HG03565 (cell line): ENCODE data around the gene CMTM8.
A peak's percentile ranks its signal among the peaks of the same experiment; 100 is the strongest.

Experiments used
- ATAC-seq: cut with Tn5 transposase; IDR thresholded peaks from one replicate; pipeline ENCODE4 v1.9.1; 2021; ENCODE audit warnings: mild to moderate bottlenecking, moderate library complexity; ENCODE audit not compliant: unreplicated experiment

CMTM8 gene

DNA sequence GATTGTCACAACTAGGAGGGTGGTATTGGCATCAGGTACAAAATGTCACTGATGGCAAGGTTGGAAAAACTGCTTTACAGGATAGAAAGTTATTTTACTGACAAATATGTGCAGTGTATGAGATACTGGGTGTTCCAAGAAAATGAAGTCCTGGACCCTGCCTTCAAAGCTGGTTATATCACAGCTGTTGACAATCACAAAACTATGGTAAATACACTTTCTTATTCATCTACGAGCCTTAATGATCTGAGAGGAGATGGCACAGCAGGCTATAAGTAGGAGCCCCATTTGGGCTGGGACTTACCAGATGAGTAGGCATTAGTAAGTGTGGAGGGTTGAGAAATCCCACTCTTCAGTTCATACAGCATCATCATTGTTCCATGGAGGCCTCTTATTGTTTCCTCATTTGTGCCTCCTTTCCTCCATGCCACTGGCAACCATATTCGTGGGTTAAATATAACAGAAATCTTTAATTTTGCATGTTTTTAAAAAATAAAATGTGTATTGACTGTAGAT, 66.9 kb downstream of the CMTM8 start:
- ATAC-seq: no peak

DNA sequence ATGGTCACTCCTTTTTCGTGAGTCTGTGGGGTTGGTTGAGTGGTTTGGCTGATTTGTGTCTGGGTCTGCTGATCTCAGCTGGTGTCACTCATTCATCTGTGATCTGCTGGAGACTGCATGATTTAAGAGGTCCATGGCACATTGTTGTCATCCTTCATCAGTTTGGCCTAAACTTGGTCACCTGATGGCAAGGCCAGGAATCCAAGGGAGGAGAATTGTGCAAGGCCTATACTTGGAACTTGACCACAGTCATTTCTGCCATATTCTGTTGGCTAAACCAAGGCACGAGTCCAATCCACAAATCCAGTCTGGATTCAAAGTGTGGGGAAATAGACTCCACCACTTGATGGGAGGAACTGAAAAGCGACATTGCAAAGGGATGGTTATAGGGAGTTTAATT, 67.6 kb downstream of the CMTM8 start:
- no peak for ATAC-seq

DNA sequence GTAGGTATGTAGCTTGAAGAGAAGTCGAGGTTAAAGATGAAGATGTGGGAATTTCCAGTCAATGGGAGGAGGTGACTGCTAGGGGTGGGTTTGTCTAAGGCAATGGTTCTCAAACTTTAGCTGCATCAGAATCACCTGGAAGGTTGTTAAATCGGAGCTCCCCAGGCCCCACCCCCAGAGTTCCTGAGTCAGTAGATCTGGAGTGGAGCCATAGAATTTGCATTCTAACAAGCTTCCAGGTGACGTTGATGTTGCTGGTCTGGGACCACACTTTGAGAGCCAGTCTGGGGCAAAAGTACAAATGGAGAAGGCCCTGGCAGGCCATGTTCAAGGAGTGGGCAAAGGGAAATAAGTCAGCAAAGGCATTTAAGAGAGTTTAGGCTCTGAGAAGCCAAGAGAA, 69.1 kb downstream of the CMTM8 start:
- ATAC-seq: no peak

DNA sequence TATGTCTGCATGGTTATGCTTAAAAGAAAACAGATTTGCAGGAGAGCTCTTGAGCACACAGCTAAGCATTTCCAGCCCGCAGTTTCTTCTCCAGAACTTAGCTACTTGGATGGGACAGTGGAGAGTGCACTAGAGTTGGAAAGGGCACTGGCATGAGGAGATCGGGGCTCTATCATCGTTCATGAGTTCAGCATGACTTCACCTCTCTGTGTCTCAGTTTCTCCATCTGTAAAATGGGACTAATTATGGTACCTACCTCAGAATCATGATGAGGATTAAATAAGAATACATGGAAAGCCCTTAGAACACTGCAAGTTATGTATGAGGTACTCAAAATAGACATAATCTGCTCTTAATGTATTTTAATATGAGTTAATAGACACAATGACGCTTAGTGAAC, 69.9 kb downstream of the CMTM8 start:
- no peak for ATAC-seq

DNA sequence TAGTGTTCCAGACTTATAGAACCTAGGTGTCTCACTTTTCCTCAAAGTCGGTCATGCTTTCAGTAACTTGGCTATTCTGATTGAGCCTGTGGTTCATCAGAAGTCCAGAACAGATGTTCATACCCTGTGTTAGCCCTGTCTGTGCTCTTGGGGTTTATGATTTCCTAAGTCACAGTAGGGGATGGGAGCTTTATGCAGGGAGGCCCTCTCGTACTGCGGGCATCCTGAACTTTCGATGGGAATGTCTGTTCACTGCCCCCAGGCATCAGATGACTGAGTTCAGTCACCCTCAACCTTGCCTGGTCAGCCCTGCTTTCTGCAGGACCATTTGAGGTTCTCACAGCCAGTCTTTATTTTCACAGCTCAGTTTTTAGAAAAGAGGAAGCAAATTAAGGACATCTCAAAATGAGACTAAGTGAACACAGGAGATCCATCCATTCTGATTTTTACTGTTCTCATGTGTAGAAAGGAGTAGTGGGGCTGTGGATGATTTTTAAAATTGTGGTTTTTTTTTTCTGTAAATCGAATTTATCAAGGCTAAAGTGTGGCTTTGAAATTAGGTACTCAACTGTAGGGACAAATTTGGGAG, 71.3 kb downstream of the CMTM8 start:
- ATAC-seq: peak; percentile 46

DNA sequence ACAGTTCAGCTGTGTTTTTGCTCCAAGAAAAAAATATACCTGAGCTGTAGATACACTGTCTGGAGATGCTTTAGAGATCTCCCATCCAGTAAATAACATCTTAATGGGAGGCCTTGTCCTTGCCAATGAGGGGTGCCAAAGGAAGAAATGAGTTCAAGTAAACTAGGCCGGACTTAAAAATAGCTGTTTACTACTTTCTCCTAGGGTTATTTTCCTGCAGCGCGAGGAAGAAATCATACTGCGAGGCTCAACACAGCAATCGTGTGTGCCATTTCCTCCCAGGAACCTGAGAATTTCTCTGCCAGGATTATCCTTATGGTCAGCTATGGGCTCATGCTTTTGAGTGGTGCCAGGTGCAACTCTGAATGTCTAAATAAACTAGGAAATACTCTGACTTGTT, 71.9 kb downstream of the CMTM8 start:
- ATAC-seq: no peak

DNA sequence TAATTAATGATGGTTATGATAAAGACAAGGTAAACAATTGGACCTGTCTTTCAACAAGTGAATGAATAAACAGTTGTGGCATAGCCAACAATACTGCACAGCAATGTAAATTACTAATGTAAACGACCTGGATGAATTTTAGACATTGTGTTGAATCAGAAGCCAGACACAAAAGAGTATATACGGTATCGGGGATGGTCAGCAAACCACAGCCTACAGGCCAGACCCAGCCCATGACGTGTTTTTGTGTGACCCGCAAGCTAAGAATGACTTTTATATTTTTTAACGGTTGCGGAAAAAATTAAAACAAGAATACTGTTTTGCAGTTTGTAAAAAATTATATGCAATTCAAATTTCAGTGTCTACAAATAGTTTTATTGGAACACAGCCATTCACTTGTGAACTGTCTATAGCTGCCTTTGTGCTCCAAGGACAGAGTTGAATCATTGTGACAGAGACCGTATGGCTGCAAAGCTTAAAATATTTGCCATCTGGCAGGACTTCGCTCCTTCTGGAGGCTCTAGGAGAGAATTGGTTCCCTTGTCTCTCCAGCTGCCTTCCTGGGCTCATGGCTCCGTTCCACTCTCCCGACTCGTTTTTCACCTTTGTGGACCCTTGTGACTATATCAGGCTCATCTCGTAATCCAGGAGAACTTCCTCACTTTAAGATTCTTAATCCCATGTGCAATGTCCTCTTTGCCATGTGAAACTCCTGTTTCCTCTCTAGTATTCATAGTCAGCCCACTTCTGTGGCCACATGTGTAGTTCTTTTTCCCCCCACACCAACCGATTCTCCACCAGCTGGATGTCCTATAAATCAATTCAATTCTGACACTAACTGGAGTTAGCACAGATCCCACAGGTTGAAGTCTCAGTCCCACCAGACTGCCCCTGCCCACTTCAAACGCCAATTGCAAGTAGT, 72.7 kb downstream of the CMTM8 start:
- ATAC-seq: no peak

DNA sequence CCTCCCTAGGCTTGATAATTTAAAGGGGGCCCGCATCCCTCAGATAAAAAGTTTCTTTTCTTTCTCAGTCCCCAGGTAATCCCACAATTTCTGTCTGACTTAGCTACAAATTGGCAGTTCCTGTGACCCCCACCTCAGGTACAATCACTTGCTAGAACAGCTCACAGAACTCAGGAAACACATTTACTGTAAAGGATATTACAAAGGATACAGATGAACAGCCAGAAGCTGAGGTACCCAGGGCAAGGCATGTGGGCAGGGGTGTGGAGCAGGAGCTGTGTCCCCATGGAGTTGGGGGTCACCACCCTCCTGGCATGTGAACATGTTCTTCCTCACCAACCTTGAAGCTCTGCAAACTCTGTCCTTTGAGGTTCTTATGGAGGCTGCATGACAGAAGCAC, 73.8 kb downstream of the CMTM8 start:
- ATAC-seq: no peak

DNA sequence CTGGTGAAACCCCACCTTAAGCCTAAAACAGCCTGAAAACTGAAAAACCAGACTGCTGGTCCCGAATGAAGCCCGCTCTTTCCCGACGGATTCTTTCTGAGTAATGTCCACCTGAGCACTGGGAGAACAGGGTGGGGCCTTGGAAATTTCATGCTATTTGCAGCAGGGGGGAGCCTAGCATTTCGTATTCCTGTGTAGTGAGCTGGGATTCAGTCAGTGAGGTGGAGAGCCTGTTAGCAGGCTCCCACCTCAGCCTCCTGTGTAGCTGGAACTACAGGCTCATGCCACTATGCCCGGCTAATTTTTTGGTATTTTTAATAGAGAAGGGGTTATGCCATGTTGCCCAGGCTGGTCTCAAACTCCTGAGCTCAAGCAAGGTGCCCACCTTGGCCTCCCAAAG, 74.7 kb downstream of the CMTM8 start:
- ATAC-seq: no peak

DNA sequence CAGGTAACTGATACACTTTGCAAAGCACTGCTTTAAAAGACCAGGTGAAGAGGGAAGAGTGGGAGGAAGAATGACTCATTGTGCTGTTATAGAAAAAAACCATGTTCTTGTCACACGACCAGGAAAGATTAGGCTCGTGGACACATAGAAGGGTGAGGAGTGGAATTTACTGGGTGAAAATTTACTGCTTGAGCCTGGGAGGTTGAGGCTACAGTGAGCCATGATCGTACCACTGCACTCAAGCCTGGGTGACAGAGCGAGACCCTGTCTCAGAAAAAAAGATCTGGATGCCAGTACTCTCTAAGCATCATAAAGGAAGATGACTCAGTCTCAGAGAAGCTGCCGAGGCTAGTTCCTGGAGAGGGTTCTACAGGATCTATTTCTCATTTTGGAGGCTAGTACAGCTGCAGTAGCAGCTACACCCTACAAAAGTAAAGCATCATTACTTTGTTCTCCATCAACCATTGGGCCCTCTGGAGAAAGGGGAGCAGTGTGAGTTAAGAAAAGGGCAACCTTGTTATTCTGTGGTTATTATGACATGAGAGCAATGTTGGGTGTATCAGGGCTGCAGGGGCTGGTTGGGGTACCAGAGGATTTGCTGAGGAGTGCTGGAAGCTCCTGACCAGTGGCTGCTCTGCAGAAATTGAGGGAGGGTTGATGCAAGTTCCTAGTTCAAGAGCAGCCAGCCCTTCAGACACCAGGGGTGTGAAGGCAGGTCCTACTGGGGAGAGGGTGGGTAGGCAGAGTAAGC, 75.4 kb downstream of the CMTM8 start:
- no peak for ATAC-seq

DNA sequence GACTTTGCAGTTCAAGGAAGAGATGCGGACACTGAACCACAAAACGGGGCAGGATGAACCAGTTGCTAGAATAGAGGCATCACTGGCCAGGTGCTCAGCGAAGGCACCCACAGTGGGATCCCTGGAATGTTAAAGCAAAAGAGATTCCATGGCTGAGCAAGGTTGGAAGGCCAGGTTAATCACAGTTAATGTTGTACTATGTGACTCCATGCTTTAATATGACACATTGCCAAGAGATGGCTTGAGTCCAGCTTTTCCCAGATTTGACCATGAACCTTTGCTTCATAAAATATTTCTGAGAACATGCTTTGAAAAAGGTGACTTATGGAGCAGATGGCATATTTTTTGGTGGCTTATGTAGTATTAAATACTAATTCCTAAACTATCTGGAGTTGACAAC, 77.0 kb downstream of the CMTM8 start:
- ATAC-seq: no peak

DNA sequence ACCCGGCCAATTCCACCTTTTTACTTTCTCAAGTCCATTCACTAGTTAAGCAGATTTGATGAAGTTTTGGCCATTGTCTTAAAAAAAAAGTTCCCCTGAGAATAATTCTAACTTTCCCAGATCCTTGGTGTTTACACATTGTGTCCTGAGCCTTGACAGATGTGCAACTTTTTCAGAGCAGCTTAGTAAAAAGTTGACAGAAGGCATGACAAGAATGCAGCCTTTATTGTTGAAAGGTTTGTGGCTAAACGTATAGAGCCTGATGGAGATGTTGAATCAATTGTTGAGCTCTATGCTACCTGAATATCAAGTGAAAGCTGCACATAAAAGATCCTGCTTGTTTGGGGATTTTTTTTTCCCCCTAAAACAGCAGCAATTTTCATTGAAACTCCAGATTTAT, 77.8 kb downstream of the CMTM8 start:
- ATAC-seq: no peak

DNA sequence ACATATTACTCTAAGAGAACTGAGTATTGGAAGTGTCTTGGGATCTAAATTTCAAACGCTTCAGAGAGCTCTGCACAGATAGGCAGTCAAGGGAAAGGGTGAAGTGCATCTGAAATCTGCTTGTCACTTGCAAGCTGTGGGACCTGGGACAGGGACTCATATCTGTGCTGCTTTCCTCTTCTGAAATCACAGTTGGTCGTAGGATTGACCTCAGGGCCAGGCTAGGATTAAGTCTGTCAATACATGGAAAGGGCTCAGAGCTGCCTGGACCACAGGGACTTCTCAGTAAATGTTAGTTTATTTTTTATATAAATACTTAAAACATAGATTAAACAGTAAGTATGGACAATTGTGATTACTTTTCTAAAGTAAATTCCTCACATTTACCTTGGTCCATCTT, 78.5 kb downstream of the CMTM8 start:
- ATAC-seq: no peak

DNA sequence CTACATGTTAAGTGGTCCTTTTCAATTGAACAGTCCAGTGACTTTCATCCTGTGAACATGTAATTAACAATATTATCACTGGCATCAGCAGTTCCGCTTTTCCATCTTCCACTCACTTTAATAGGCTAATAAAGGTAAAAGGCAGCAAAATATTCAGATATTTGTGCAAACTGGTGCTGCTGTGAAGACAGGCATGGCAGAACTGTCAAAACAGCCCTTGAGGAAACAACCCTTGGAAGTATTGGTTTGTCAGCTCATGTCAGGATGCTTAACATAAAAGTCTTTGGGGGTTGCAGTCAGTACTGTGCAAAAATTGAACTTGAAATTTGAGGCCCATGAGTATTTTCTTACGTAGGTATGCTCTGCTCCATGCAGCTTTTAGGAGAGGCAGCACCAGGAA, 81.1 kb downstream of the CMTM8 start:
- no peak for ATAC-seq

DNA sequence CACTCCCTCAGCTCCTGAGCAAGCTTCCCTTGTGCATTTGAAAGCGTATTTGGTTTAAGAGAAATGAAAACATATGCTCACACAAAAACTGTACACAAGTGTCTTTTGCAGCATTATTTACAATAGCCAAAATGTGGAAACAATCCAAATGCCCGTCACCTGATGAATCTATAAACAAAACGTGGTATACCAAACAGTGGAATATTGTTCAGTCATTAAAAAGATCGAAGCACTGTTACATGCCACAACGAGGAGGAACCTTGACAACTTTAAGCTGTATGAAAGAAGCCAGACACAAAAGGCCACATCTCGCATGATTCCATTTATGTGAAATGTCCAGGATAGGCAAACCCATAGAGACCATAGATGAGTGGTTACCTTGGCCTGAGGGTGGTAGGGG, 81.6 kb downstream of the CMTM8 start:
- ATAC-seq: no peak

DNA sequence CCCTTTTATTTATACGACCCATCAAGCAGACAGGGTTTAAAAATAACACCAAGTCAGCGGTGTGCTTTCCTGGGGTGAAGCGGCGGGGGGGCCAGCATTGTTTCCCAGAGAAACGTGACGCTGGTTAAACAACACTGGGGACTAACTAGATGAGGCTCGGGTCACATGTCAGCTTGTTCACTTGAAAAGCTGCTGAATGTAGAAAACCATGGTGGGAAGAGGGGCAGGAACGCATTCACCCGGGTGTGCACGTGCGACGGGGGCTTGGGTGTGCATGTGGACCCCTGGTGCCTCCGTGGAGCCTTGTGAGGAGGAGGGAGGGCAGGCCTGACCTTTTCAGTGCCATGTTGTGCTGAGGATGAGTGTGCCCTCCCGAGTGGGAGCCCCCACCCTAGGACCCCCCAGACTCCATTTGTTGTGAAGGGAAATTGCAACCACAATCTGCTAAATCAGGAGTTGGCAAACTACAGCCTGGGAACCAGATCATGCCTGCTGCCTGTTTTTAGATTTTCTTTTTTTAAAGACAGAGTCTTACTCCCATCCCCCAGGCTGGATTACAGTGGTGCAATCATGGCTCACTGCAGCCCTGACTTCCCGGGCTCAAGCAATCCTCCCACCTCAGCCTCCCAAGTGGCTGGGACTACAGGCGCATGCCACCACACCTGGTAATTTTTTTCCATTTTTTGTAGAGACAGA, 82.8 kb downstream of the CMTM8 start:
- ATAC-seq: no peak

DNA sequence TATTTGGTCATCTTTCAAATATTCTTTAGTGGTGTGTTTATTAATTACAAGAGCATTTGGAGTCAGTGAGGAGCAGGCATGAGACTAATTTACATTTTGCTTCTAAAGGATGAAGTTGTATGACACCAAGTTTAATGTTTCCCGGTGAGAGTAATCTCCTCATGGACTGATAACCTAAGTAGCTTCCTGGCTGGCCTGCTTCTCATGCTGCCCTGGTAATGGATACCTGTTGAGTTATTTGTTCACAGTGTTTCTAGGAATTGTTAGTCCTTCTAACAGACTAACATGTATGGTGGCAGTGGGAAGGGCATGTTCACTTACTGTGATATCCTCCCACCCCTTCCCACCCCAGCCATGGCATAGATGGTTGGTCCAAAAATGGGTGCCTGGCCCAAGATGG, 83.8 kb downstream of the CMTM8 start:
- no peak for ATAC-seq

DNA sequence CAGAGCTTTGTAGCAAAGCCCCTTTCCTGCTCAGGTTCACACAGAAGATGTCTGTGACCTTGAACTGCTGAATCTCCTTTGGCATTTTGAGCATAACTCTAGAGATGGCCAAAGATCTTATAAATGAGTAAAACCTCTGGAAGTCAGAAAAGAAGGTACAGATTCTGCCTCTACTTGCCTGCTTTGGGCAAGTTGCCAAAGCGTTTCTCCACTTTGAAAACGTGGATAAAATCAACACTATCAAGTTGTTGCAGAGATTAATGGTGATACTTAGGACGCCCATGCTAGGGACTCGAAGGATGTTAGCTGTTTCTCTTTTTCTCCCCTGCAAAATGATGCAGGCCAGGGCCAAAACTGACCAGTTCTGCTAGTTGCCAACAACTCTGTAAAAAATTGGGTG, 85.1 kb downstream of the CMTM8 start:
- ATAC-seq: no peak

DNA sequence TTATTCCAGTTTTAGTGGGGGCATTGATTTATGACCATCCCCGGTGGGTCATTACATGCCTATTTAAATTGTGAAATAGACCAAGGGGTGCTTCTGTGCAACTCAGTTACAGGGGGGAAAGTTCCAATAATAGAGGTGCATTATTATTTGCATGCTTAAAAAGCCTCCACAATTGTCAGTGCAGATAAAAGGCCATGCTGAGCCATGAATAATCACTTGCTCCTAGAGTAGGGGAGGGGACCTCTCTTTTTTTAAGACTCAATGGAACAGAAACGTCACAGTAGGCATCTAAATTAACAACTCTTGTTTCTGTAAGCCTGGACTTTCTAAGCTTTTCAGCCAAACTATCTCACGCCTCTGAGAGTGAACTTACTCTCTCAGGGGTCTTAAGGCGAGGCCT, 86.7 kb downstream of the CMTM8 start:
- no peak for ATAC-seq

DNA sequence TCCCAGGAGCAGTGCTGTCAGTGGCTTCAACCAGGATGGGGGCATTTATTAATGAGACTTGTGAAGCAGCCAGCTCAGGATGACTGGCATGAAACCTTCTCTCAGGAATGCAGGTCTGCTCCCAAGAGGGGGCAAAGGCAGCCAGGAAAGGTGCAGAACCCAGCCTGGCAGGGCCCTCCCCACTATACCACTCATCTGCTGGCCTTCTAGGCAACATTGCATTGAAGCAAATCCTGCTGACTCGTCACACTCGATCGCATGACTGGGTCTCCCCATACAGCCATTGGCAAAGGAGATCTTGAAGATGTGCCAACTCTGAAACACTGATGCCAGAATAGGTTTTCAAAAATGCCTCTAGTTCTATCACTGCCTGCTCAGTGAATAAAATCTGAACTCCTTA, 87.4 kb downstream of the CMTM8 start:
- no peak for ATAC-seq

DNA sequence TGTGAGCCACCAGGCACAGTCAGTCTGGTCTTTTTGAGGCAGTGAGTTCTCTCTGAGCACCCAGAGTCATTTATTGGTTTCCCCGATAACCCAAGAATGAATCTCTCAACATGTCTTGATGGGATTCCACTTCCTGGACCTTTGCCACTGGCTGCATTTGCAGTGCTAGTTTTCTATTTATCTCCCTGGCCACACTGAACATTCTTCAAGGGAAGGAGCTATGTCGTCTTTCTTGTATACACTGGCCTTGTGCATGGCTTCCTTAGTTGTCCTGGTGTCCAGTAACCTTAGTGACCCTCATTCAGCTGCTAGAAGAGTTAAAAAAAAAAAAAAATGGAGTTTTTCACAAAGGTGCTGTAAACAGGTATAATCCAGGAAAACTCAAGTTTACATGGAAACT, 88.3 kb downstream of the CMTM8 start:
- ATAC-seq: no peak
